GM23338 (cell line): ENCODE measurements around the gene MGLL. TPM values are rescaled to one million over a fixed set of nuclear protein-coding genes. Genes with fewer than 3 reads are reported as not detected.

Experiments
- ATAC-seq: fragments of 200-7000 bp; cut with Tn5 transposase; 3 replicates; pipeline ENCODE4 v1.9.1; 2020
- DNase-seq: peaks from one replicate; pipeline ENCODE4 v3.0.0-alpha.2; 2015; ENCODE audit warnings: low spot score
- H2AFZ ChIP-seq: fragments of 200-600 bp; sonication (generic); 2 replicates; pipeline ENCODE4 v1.8.0; 2016; ENCODE audit warnings: antibody characterized with exemption, mild to moderate bottlenecking, moderate library complexity
- H3F3A ChIP-seq: fragments of 200-600 bp; sonication (generic); replicated peaks from 2 replicates; pipeline ENCODE4 v1.8.0; 2017; ENCODE audit warnings: antibody characterized with exemption, mixed run types, low read depth
- H3K27ac ChIP-seq: fragments of 200-600 bp; sonication (generic); 2 replicates; pipeline ENCODE4 v1.6.1; 2016; ENCODE audit warnings: low read depth
- H3K27me3 ChIP-seq: fragments of 200-600 bp; sonication (generic); 2 replicates; pipeline ENCODE4 v1.8.0; 2016; ENCODE audit warnings: mild to moderate bottlenecking, mixed run types, moderate library complexity; ENCODE audit not compliant: insufficient read depth
- H3K36me3 ChIP-seq: fragments of 200-600 bp; sonication (generic); 2 replicates; pipeline ENCODE4 v1.8.0; 2016; ENCODE audit warnings: mild to moderate bottlenecking; ENCODE audit not compliant: insufficient read depth
- H3K4me1 ChIP-seq: fragments of 200-600 bp; sonication (generic); 2 replicates; pipeline ENCODE4 v1.8.0; 2016; ENCODE audit warnings: mild to moderate bottlenecking, moderate library complexity; ENCODE audit not compliant: insufficient read depth
- H3K4me2 ChIP-seq: fragments of 200-600 bp; sonication (generic); 2 replicates; pipeline ENCODE4 v1.7.1; 2017; ENCODE audit warnings: mixed run types
- H3K4me3 ChIP-seq: fragments of 200-600 bp; sonication (generic); 2 replicates; pipeline ENCODE4 v1.6.1; 2016; ENCODE audit warnings: mixed run types
- H3K79me2 ChIP-seq: fragments of 200-600 bp; sonication (generic); replicated peaks from 2 replicates; pipeline ENCODE4 v1.8.0; 2017; ENCODE audit warnings: mild to moderate bottlenecking; ENCODE audit not compliant: insufficient read depth
- H3K9me2 ChIP-seq: fragments of 200-600 bp; sonication (generic); 2 replicates; pipeline ENCODE4 v1.8.0; 2017; ENCODE audit not compliant: insufficient read depth
- H4K20me1 ChIP-seq: fragments of 200-600 bp; sonication (generic); replicated peaks from 2 replicates; pipeline ENCODE4 v1.8.0; 2017; ENCODE audit warnings: mild to moderate bottlenecking; ENCODE audit not compliant: insufficient read depth
- H3K27ac Mint-ChIP-seq: 2 replicates; pipeline ENCODE4 v1.8.0; 2020; ENCODE audit warnings: inconsistent platforms, mild to moderate bottlenecking, moderate library complexity, mixed read lengths
- H3K27me3 Mint-ChIP-seq: 3 replicates; pipeline ENCODE4 v1.8.0; 2022; ENCODE audit warnings: low read depth, mild to moderate bottlenecking, moderate library complexity, mixed read lengths, inconsistent platforms; ENCODE audit not compliant: insufficient read depth, poor library complexity
- H3K36me3 Mint-ChIP-seq: 3 replicates; pipeline ENCODE4 v1.8.0; 2021; ENCODE audit warnings: low read depth, mild to moderate bottlenecking, inconsistent platforms, moderate library complexity, mixed read lengths
- H3K4me1 Mint-ChIP-seq: 3 replicates; pipeline ENCODE4 v1.8.0; 2020; ENCODE audit warnings: mild to moderate bottlenecking, inconsistent platforms, mixed read lengths
- H3K4me3 Mint-ChIP-seq: 3 replicates; pipeline ENCODE4 v1.8.0; 2021; ENCODE audit warnings: moderate library complexity, mild to moderate bottlenecking, inconsistent platforms, mixed read lengths
- H3K9me3 Mint-ChIP-seq: 3 replicates; pipeline ENCODE4 v1.8.0; 2020; ENCODE audit warnings: moderate library complexity, mild to moderate bottlenecking, inconsistent platforms, mixed read lengths
- CREB1 ChIP-seq: fragments of 250-450 bp; sonication (Bioruptor Pico); IDR thresholded peaks from 2 replicates; pipeline ENCODE4 v1.5.0; 2020; ENCODE audit warnings: low read depth, mild to moderate bottlenecking, moderate library complexity
- EZH2 ChIP-seq: fragments of 200-600 bp; sonication (generic); IDR thresholded peaks from one replicate; pipeline ENCODE4 v1.8.0; 2017; ENCODE audit warnings: antibody characterized with exemption, mild to moderate bottlenecking, low read depth; ENCODE audit not compliant: unreplicated experiment
- EZH2phosphoT487 ChIP-seq: fragments of 200-600 bp; sonication (generic); IDR thresholded peaks from one replicate; pipeline ENCODE4 v1.8.1; 2018; ENCODE audit warnings: antibody characterized with exemption; ENCODE audit not compliant: unreplicated experiment
- JUNB ChIP-seq: IDR thresholded peaks from one replicate; pipeline ENCODE4 v1.6.1; 2016; ENCODE audit warnings: antibody characterized with exemption; ENCODE audit not compliant: unreplicated experiment
- NANOG ChIP-seq: IDR thresholded peaks from 2 replicates; pipeline ENCODE4 v1.6.1; 2016; ENCODE audit warnings: antibody characterized with exemption, borderline replicate concordance
- POLR2AphosphoS5 ChIP-seq: IDR thresholded peaks from 2 replicates; pipeline ENCODE4 v1.6.1; 2016; ENCODE audit warnings: antibody characterized with exemption, low read depth
- STAT1 ChIP-seq: IDR thresholded peaks from one replicate; pipeline ENCODE4 v1.6.1; 2016; ENCODE audit warnings: antibody characterized with exemption; ENCODE audit not compliant: unreplicated experiment
- ZNF114 ChIP-seq: fragments of 250-450 bp; sonication (Bioruptor Pico); IDR thresholded peaks from 2 replicates; pipeline ENCODE4 v1.5.0; 2020; ENCODE audit warnings: mild to moderate bottlenecking, moderate library complexity
- ZNF331 ChIP-seq: fragments of 250-450 bp; sonication (Bioruptor Pico); IDR thresholded peaks from 2 replicates; pipeline ENCODE4 v1.5.0; 2020; ENCODE audit warnings: low read depth, mild to moderate bottlenecking, moderate library complexity
- polyA plus RNA-seq: library from polyadenylated mRNA; unstranded; fragments of >200 nt; fragmentation: Nextera tagmentation; extraction: Ambion mirVana; gene quantifications from 2 replicates; pipeline ENCODE4 v1.2.1, GENCODE V29; 2016
- total RNA-seq: library from RNA; depleted of rRNA; stranded (reverse); fragments of >200 nt; shearing (Covaris generic); gene quantifications from 2 replicates; pipeline ENCODE4 v1.2.3, GENCODE V29; 2014
- TF ChIP-seq, protein P1 (sequence below): IDR thresholded peaks from one replicate; pipeline ENCODE4 v1.6.1; 2018; ENCODE audit warnings: antibody characterized with exemption; ENCODE audit not compliant: unreplicated experiment
- TF ChIP-seq, protein P2 (sequence below): IDR thresholded peaks from 2 replicates; pipeline ENCODE4 v1.6.1; 2016; ENCODE audit warnings: antibody characterized with exemption
- TF ChIP-seq, protein P3 (sequence below), 2 experiments: fragments of 200-600 bp in 1 of 2; sonication (generic) in 1 of 2; conservative IDR thresholded peaks; 2 replicates each; pipeline versions ENCODE4 v1.5.1 to v1.6.1; 2016 to 2017; ENCODE audit warnings: antibody characterized with exemption in 2 of 2, low read depth in 2 of 2, mild to moderate bottlenecking in 2 of 2, moderate library complexity in 1 of 2

The MGLL gene
- total and polyA plus RNA-seq, 2 experiments from 2014 or later, result 0.71 to 0.83 TPM

GRCh38 chr3:127662001-127662469, 160.3 kb downstream of the MGLL start:
- Histone ChIP-seq H3K9me2 (no peaks in the 10 kb centered on the region), H4K20me1 (peaks cover 6% of the 10 kb centered on the region; the same call in 1 of the 2 replicates), H3K4me3 (no peak overlapping the region), H3K27me3 (no peaks in the 10 kb centered on the region), H3K36me3 (peaks cover 5% of the 10 kb centered on the region; the same call in 1 of the 2 replicates), H3K79me2 (no peaks in the 10 kb centered on the region), H3K4me1 (no peaks in the 10 kb centered on the region), H2AFZ (no peak overlapping the region), H3K27ac (no peak overlapping the region), H3F3A (no peaks in the 10 kb centered on the region), H3K4me2 (no peak overlapping the region)
- Mint-ChIP-seq H3K4me3 (no peak overlapping the region), H3K27me3 (no peaks in the 10 kb centered on the region), H3K4me1 (no peaks in the 10 kb centered on the region; the same call in 2 of the 3 replicates), H3K27ac (no peak overlapping the region), H3K9me3 (no peaks in the 10 kb centered on the region), H3K36me3 (peaks cover 28% of the 10 kb centered on the region)
- ATAC-seq (no peak), DNase-seq (no peak)
- no peak for TF ChIP-seq EZH2

- Histone ChIP-seq H3K4me2 (no peak overlapping the region), H2AFZ (no peak overlapping the region), H3K27me3 (no peaks in the 10 kb centered on the region), H3K36me3 (peaks cover 5% of the 10 kb centered on the region; the same call in 1 of the 2 replicates), H3F3A (no peaks in the 10 kb centered on the region), H3K27ac (no peak overlapping the region), H4K20me1 (peaks cover 6% of the 10 kb centered on the region; the same call in 1 of the 2 replicates), H3K4me1 (no peaks in the 10 kb centered on the region), H3K9me2 (no peaks in the 10 kb centered on the region), H3K79me2 (no peaks in the 10 kb centered on the region), H3K4me3 (no peak overlapping the region)
- Mint-ChIP-seq H3K4me3 (no peak overlapping the region), H3K27ac (no peak overlapping the region), H3K36me3 (peaks cover 25% of the 10 kb centered on the region), H3K27me3 (no peaks in the 10 kb centered on the region), H3K4me1 (no peaks in the 10 kb centered on the region; the same call in 2 of the 3 replicates), H3K9me3 (no peaks in the 10 kb centered on the region)
- no peak for ATAC-seq
- no peak for DNase-seq
- TF ChIP-seq EZH2phosphoT487, result no peak
- no peak for TF ChIP-seq EZH2
- no peak for TF ChIP-seq JUNB
- TF ChIP-seq ZNF114 (CRISPR knock-in tag), result no peak
- TF ChIP-seq POLR2AphosphoS5, result no peak
- TF ChIP-seq NANOG, result no peak
- TF ChIP-seq ZNF331, result no peak
- TF ChIP-seq, protein P1, sequence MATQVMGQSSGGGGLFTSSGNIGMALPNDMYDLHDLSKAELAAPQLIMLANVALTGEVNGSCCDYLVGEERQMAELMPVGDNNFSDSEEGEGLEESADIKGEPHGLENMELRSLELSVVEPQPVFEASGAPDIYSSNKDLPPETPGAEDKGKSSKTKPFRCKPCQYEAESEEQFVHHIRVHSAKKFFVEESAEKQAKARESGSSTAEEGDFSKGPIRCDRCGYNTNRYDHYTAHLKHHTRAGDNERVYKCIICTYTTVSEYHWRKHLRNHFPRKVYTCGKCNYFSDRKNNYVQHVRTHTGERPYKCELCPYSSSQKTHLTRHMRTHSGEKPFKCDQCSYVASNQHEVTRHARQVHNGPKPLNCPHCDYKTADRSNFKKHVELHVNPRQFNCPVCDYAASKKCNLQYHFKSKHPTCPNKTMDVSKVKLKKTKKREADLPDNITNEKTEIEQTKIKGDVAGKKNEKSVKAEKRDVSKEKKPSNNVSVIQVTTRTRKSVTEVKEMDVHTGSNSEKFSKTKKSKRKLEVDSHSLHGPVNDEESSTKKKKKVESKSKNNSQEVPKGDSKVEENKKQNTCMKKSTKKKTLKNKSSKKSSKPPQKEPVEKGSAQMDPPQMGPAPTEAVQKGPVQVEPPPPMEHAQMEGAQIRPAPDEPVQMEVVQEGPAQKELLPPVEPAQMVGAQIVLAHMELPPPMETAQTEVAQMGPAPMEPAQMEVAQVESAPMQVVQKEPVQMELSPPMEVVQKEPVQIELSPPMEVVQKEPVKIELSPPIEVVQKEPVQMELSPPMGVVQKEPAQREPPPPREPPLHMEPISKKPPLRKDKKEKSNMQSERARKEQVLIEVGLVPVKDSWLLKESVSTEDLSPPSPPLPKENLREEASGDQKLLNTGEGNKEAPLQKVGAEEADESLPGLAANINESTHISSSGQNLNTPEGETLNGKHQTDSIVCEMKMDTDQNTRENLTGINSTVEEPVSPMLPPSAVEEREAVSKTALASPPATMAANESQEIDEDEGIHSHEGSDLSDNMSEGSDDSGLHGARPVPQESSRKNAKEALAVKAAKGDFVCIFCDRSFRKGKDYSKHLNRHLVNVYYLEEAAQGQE, result no peak
- TF ChIP-seq, protein P2, sequence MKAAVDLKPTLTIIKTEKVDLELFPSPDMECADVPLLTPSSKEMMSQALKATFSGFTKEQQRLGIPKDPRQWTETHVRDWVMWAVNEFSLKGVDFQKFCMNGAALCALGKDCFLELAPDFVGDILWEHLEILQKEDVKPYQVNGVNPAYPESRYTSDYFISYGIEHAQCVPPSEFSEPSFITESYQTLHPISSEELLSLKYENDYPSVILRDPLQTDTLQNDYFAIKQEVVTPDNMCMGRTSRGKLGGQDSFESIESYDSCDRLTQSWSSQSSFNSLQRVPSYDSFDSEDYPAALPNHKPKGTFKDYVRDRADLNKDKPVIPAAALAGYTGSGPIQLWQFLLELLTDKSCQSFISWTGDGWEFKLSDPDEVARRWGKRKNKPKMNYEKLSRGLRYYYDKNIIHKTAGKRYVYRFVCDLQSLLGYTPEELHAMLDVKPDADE, result no peak
- TF ChIP-seq, protein P3, sequence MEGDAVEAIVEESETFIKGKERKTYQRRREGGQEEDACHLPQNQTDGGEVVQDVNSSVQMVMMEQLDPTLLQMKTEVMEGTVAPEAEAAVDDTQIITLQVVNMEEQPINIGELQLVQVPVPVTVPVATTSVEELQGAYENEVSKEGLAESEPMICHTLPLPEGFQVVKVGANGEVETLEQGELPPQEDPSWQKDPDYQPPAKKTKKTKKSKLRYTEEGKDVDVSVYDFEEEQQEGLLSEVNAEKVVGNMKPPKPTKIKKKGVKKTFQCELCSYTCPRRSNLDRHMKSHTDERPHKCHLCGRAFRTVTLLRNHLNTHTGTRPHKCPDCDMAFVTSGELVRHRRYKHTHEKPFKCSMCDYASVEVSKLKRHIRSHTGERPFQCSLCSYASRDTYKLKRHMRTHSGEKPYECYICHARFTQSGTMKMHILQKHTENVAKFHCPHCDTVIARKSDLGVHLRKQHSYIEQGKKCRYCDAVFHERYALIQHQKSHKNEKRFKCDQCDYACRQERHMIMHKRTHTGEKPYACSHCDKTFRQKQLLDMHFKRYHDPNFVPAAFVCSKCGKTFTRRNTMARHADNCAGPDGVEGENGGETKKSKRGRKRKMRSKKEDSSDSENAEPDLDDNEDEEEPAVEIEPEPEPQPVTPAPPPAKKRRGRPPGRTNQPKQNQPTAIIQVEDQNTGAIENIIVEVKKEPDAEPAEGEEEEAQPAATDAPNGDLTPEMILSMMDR (conservative IDR thresholded peaks at IDR 0.05; ENCODE audit: low read depth in 2 of 2), result no peak
- no peak for TF ChIP-seq STAT1
- no peak for TF ChIP-seq CREB1
Observed at GRCh38 chr3:127661600-127661999, 160.7 kb downstream of the MGLL start.
